GM19455 (cell line): ENCODE measurements around the gene SPHK1.

Source experiments
- ATAC-seq: cut with Tn5 transposase; IDR thresholded peaks from one replicate; pipeline ENCODE4 v1.9.1; 2021; ENCODE audit not compliant: unreplicated experiment

Gene SPHK1

GRCh38 chr17:76431509-76431908, 47.1 kb downstream of the SPHK1 start:
- ATAC-seq = no peak

DNA sequence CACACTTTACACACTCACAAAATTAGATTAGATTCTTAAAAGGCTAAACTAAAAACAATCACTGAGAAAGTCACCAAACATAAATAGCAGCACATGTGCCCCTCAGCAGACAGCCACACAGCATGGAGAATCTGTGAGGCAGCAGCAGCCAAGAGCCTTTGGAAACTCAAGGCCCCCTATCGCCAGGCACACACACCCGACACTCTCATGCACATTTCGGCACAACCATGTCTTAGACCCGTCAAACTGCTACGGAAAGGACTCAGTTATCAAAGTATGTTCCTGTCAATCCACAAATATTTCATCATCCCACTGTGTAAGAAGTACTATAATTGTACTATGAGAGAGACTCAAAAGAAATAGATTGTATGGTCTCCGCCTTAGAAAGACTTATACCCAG, 47.6 kb downstream of the SPHK1 start:
- no peak for ATAC-seq

- ATAC-seq = no peak
These were observed 48.4 kb downstream of the SPHK1 start for GRCh38 chr17:76432712-76433336.

- no peak for ATAC-seq
These were observed 49.3 kb downstream of the SPHK1 start for GRCh38 chr17:76433693-76434092.

DNA sequence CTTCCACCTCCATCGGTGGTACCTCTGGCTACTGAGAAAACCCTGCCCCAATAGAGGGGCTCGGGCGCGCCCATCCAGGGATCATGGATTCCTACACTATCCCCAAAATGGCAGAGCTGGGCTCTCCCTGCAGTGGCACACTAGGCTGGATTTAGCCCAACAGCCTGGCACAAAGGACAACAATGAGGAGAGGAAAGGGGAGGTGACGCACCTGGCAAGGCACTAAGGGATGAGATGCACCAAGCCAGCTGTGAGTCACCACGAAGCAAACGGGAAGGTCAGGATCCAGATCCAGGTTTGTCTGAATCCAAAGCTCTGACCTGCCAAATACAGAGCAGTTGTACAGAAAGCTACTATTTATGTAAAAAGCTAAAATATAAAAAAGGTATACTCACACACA, 50.5 kb downstream of the SPHK1 start:
- no peak for ATAC-seq

DNA sequence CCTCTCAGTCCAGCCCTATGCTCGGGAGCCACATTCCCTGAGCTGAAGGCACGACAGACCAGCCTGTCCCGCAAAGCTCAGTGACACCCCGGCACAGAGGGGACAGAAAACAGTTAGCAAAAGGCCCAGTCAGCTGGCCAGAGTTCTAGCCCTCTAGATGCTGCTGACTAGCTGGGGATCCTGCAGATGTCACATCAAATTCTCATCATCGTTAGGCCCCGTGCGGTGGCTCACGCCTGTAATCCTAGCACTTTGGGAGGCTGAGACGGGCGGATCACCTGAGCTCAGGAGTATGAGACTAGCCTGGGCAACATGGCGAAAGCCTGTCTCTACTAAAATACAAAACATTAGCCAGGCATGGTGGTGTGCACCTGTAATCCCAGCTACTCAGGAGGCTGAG, 51.3 kb downstream of the SPHK1 start:
- ATAC-seq = no peak
